ENCODE measurements around the gene TMEM140. TPM values are rescaled to one million over a fixed set of nuclear protein-coding genes. Genes with fewer than 3 reads are reported as not detected.
"Not testable (repeated sequence)": the region's sequence is repeated elsewhere in the genome, so short reads cannot be mapped to it uniquely, and the experiment has no call there.

TMEM140 gene
- total RNA-seq, 1 donor from 2014 or later = not detected

DNA sequence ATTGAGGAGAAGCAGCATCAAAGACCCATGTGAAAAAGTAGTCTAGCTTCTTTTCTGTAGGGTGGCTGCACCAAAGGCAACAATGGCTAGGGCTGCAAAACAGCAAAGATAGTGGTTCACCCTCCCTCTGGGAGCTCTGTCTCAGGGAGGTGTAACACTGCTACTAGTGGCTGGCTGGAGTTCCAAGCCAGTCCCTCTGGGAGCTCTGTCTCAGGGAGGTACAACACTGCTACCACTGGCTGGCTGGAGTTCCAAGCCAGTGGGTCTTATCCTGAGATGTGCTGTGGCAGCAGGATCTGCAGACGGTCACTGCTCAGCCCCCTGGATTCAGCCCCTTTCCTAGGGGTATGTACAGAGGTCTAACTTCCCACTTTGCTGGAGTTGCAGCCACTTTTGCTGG is 37.9 kb upstream of the TMEM140 start:
- Mint-ChIP-seq H3K4me3 (ENCODE audit: unreplicated experiment) (no peak overlapping the region), H3K27me3 (ENCODE audit: low read depth) (peaks cover 5% of the 10 kb centered on the region), H3K9me3 (ENCODE audit: low read depth) (no peaks in the 10 kb centered on the region), H3K27ac (ENCODE audit: unreplicated experiment) (no peak overlapping the region), H3K36me3 (ENCODE audit: low read depth) (no peaks in the 10 kb centered on the region), H3K4me1 (ENCODE audit: low read depth) (no peaks in the 10 kb centered on the region)
- TF ChIP-seq, protein P1, sequence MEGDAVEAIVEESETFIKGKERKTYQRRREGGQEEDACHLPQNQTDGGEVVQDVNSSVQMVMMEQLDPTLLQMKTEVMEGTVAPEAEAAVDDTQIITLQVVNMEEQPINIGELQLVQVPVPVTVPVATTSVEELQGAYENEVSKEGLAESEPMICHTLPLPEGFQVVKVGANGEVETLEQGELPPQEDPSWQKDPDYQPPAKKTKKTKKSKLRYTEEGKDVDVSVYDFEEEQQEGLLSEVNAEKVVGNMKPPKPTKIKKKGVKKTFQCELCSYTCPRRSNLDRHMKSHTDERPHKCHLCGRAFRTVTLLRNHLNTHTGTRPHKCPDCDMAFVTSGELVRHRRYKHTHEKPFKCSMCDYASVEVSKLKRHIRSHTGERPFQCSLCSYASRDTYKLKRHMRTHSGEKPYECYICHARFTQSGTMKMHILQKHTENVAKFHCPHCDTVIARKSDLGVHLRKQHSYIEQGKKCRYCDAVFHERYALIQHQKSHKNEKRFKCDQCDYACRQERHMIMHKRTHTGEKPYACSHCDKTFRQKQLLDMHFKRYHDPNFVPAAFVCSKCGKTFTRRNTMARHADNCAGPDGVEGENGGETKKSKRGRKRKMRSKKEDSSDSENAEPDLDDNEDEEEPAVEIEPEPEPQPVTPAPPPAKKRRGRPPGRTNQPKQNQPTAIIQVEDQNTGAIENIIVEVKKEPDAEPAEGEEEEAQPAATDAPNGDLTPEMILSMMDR (IDR thresholded peaks at IDR 0.05) = no peak
- no peak for DNase-seq (ENCODE audit: low spot score)

DNA sequence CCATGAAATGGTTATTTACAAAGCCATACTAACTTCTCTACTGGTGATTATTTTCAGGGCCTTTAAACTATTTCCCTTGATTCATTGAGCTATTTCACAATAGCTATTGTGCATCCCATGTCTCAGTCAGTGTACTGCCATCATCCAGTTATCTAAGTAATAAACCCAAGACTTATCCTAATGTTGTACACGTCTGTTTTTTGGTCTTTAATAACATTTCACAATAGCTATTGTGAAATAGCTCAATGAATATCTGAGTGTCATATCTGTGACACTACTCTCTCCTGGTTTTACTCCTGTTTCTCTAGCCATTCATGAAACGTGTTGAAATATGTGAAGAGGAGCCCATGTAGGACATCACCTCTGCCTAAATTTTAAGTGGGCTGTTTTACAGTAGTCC is 36.5 kb upstream of the TMEM140 start:
- H3K36me3 Mint-ChIP-seq (ENCODE audit: low read depth) = no peaks in the 10 kb centered on the region
- TF ChIP-seq, protein P1 (IDR thresholded peaks at IDR 0.05) = no peak
- H3K27me3 Mint-ChIP-seq (ENCODE audit: low read depth) = peaks cover 5% of the 10 kb centered on the region
- no peak for DNase-seq (ENCODE audit: low spot score)
- no peak overlapping the region for H3K4me3 Mint-ChIP-seq (ENCODE audit: unreplicated experiment)
- no peaks in the 10 kb centered on the region for H3K4me1 Mint-ChIP-seq (ENCODE audit: low read depth)
- no peaks in the 10 kb centered on the region for H3K9me3 Mint-ChIP-seq (ENCODE audit: low read depth)
- no peak overlapping the region for H3K27ac Mint-ChIP-seq (ENCODE audit: unreplicated experiment)

DNA sequence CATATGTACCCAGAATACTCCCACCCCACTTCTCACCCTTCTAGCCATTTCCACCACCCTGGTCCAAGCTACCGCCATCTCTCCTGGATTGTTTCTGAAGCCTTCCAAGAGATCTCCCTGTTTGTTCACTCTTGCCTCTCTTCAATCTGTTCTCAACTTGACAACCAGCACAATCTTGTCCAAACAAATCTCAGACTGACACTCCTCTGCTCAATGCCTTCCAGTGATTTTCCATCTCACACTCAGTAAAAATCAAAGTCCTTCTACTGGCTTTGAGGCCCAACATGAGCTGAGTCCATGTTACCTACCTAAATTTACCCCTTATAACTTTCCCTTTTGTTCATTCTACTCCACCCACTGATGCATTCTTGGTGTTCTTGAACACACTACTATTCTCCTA is 33.2 kb upstream of the TMEM140 start:
- no peak overlapping the region for H3K27ac Mint-ChIP-seq (ENCODE audit: unreplicated experiment)
- H3K36me3 Mint-ChIP-seq (ENCODE audit: low read depth) = no peaks in the 10 kb centered on the region
- peaks cover 7% of the 10 kb centered on the region for H3K9me3 Mint-ChIP-seq (ENCODE audit: low read depth)
- no peak overlapping the region for H3K4me3 Mint-ChIP-seq (ENCODE audit: unreplicated experiment)
- TF ChIP-seq, protein P1 (IDR thresholded peaks at IDR 0.05) = no peak
- no peaks in the 10 kb centered on the region for H3K4me1 Mint-ChIP-seq (ENCODE audit: low read depth)
- DNase-seq (ENCODE audit: low spot score) = no peak
- no peaks in the 10 kb centered on the region for H3K27me3 Mint-ChIP-seq (ENCODE audit: low read depth)

DNA sequence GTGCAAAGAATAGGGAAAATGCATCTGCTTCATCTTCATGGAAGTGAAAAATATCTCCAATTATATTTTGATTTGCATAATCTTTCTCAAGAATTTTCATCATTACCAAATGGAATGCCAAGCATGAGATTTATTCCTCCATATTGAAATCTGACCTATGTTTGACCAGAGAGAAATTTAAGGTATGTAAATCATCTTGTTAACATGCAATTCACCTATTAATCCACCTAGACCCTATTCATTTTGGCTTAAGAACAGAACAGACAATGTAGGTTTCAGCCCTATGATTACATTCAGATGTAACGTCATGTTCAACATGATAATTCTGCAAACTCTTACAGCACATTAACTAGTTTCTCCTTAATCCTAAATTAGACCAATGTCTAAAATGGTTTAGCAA is 30.8 kb upstream of the TMEM140 start:
- peaks cover 17% of the 10 kb centered on the region for H3K9me3 Mint-ChIP-seq (ENCODE audit: low read depth)
- H3K27ac Mint-ChIP-seq (ENCODE audit: unreplicated experiment) = no peak overlapping the region
- TF ChIP-seq, protein P1 (IDR thresholded peaks at IDR 0.05) = no peak
- no peak overlapping the region for H3K4me3 Mint-ChIP-seq (ENCODE audit: unreplicated experiment)
- H3K36me3 Mint-ChIP-seq (ENCODE audit: low read depth) = peaks cover 4% of the 10 kb centered on the region
- H3K27me3 Mint-ChIP-seq (ENCODE audit: low read depth) = no peaks in the 10 kb centered on the region
- no peak for DNase-seq (ENCODE audit: low spot score)
- no peaks in the 10 kb centered on the region for H3K4me1 Mint-ChIP-seq (ENCODE audit: low read depth)

DNA sequence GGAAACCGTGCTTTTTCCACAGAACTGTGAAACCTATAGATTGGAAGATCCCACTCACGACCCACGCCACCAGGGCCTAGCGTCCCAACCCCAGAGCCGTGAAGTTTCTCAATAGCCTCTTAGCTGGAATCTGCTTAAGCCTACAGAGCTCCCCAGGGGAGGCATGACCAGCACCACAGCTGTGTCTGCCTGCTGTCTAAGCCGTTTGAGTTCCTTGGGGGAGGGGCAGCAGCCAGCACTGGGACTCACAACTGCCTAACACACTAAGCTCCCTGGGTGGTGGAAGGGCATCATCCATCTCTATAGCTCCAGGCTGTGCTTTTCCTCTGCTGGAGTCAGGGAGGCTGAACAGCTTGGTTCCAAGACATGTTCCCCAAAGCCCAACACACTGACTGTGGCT is 26.0 kb upstream of the TMEM140 start:
- Mint-ChIP-seq H3K36me3 (ENCODE audit: low read depth) (peaks cover 10% of the 10 kb centered on the region), H3K4me3 (ENCODE audit: unreplicated experiment) (no peak overlapping the region), H3K27ac (ENCODE audit: unreplicated experiment) (no peak overlapping the region), H3K4me1 (ENCODE audit: low read depth) (no peaks in the 10 kb centered on the region), H3K9me3 (ENCODE audit: low read depth) (peaks cover 28% of the 10 kb centered on the region), H3K27me3 (ENCODE audit: low read depth) (peaks cover 40% of the 10 kb centered on the region)
- TF ChIP-seq, protein P1 (IDR thresholded peaks at IDR 0.05) = no peak
- DNase-seq (ENCODE audit: low spot score) = no peak

DNA sequence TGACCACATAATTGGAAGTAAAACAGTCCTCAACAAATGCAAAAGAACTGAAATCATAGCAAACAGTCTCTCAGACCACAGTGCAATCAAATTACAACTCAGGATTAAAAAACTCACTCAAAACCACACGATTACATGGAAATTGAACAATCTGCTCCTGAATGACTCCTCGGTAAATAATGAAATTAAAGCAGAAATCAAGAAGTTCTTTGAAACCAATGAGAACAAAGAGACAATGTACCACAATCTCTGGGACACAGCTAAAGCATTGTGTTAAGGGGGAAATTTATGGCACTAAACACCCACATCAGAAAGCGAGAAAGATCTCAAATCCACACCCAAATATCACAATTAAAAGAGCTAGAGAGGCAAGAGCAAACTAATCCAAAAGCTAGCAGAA is 23.2 kb upstream of the TMEM140 start:
- Mint-ChIP-seq H3K9me3 (ENCODE audit: low read depth) (peaks cover 20% of the 10 kb centered on the region), H3K27me3 (ENCODE audit: low read depth) (peaks cover 48% of the 10 kb centered on the region)
- H3K27ac Mint-ChIP-seq (ENCODE audit: unreplicated experiment); H3K36me3 Mint-ChIP-seq (ENCODE audit: low read depth); H3K4me1 Mint-ChIP-seq (ENCODE audit: low read depth); H3K4me3 Mint-ChIP-seq (ENCODE audit: unreplicated experiment); DNase-seq (ENCODE audit: low spot score): not testable (repeated sequence)

Data from chondrocyte (in vitro differentiated cells).